WTC11 (cell line): ENCODE measurements around the gene SMG1. TPM values are rescaled to one million over a fixed set of nuclear protein-coding genes. Genes with fewer than 3 reads are reported as not detected.

ENCODE experiments used
- ATF1 ChIP-seq: sonication (generic); formaldehyde crosslinking; IDR thresholded peaks from 2 replicates; pipeline ENCODE4 v1.8.1; 2023; ENCODE audit warnings: mild to moderate bottlenecking, moderate library complexity, missing genetic modification reagents
- CREM ChIP-seq: sonication (generic); formaldehyde crosslinking; IDR thresholded peaks from 2 replicates; pipeline ENCODE4 v1.8.1; 2022; ENCODE audit warnings: mild to moderate bottlenecking, missing genetic modification reagents, moderate library complexity
- ELF4 ChIP-seq: sonication (generic); formaldehyde crosslinking; IDR thresholded peaks from 2 replicates; pipeline ENCODE4 v1.8.1; 2022; ENCODE audit warnings: low read depth, mild to moderate bottlenecking, moderate library complexity, missing genetic modification reagents
- GTF2I ChIP-seq: fragments of 250-450 bp; sonication (Bioruptor Pico); conservative IDR thresholded peaks from 2 replicates; pipeline ENCODE4 v1.4.0; 2021; ENCODE audit warnings: mild to moderate bottlenecking
- HMGA2 ChIP-seq: fragments of 250-450 bp; sonication (Bioruptor Pico); IDR thresholded peaks from 2 replicates; pipeline ENCODE4 v1.4.0; 2021; ENCODE audit warnings: mild to moderate bottlenecking, moderate library complexity
- JAZF1 ChIP-seq: fragments of 250-450 bp; sonication (Bioruptor Pico); IDR thresholded peaks from 2 replicates; pipeline ENCODE4 v1.9.0; 2021; ENCODE audit warnings: moderate library complexity, mild to moderate bottlenecking, inconsistent platforms
- KAT7 ChIP-seq: sonication (generic); formaldehyde crosslinking; IDR thresholded peaks from 2 replicates; pipeline ENCODE4 v1.8.1; 2023; ENCODE audit warnings: missing genetic modification reagents, mild to moderate bottlenecking, borderline replicate concordance
- NR1H2 ChIP-seq: sonication (generic); formaldehyde crosslinking; IDR thresholded peaks from 2 replicates; pipeline ENCODE4 v1.9.0; 2021; ENCODE audit warnings: mild to moderate bottlenecking, moderate library complexity, missing genetic modification reagents
- OVOL2 ChIP-seq: fragments of 250-450 bp; sonication (Bioruptor Pico); IDR thresholded peaks from 2 replicates; pipeline ENCODE4 v1.9.0; 2021; ENCODE audit warnings: mild to moderate bottlenecking, borderline replicate concordance
- RELA ChIP-seq: sonication (generic); formaldehyde crosslinking; IDR thresholded peaks from 2 replicates; pipeline ENCODE4 v1.8.1; 2022; ENCODE audit warnings: missing genetic modification reagents, mild to moderate bottlenecking, borderline replicate concordance
- TEAD4 ChIP-seq: sonication (generic); formaldehyde crosslinking; IDR thresholded peaks from 2 replicates; pipeline ENCODE4 v1.8.0; 2022; ENCODE audit warnings: mild to moderate bottlenecking, missing genetic modification reagents
- ZNF138 ChIP-seq: sonication (generic); formaldehyde crosslinking; conservative IDR thresholded peaks from 2 replicates; pipeline ENCODE4 v1.8.1; 2022; ENCODE audit warnings: mild to moderate bottlenecking, moderate library complexity, missing genetic modification reagents
- ZNF219 ChIP-seq: sonication (generic); formaldehyde crosslinking; IDR thresholded peaks from 2 replicates; pipeline ENCODE4 v1.8.0; 2023; ENCODE audit warnings: missing genetic modification reagents, mild to moderate bottlenecking, borderline replicate concordance
- ZNF232 ChIP-seq: sonication (generic); formaldehyde crosslinking; IDR thresholded peaks from 2 replicates; pipeline ENCODE4 v1.8.0; 2022; ENCODE audit warnings: mild to moderate bottlenecking, missing genetic modification reagents
- ZNF263 ChIP-seq: sonication (generic); formaldehyde crosslinking; IDR thresholded peaks from 2 replicates; pipeline ENCODE4 v1.8.1; 2022; ENCODE audit warnings: low read depth, mild to moderate bottlenecking, moderate library complexity, missing genetic modification reagents
- ZNF317 ChIP-seq: sonication (generic); formaldehyde crosslinking; IDR thresholded peaks from 2 replicates; pipeline ENCODE4 v1.8.1; 2023; ENCODE audit warnings: low read depth, mild to moderate bottlenecking, moderate library complexity, missing genetic modification reagents, borderline replicate concordance
- ZNF396 ChIP-seq: fragments of 250-450 bp; sonication (Bioruptor Pico); IDR thresholded peaks from 2 replicates; pipeline ENCODE4 v1.8.0; 2021; ENCODE audit warnings: mild to moderate bottlenecking, moderate library complexity, borderline replicate concordance
- total RNA-seq: library from RNA; stranded (reverse); gene quantifications from 3 replicates; pipeline ENCODE4 v1.2.3, GENCODE V29; 2021
- TF ChIP-seq, protein P1 (sequence below): sonication (generic); formaldehyde crosslinking; IDR thresholded peaks from 2 replicates; pipeline ENCODE4 v1.8.1; 2023; ENCODE audit warnings: mild to moderate bottlenecking, missing genetic modification reagents, borderline replicate concordance
- TF ChIP-seq, protein P2 (sequence below): sonication (generic); formaldehyde crosslinking; IDR thresholded peaks from 2 replicates; pipeline ENCODE4 v1.8.1; 2023; ENCODE audit warnings: mild to moderate bottlenecking, missing genetic modification reagents, moderate library complexity
- TF ChIP-seq, protein P3 (sequence below): sonication (generic); formaldehyde crosslinking; IDR thresholded peaks from 2 replicates; pipeline ENCODE4 v1.8.0; 2022; ENCODE audit warnings: missing genetic modification reagents
- TF ChIP-seq, protein P4 (sequence below): fragments of 250-450 bp; sonication (Bioruptor Pico); conservative IDR thresholded peaks from 2 replicates; pipeline ENCODE4 v1.9.0; 2021; ENCODE audit warnings: mild to moderate bottlenecking
- TF ChIP-seq, protein P5 (sequence below): fragments of 250-450 bp; sonication (Bioruptor Pico); IDR thresholded peaks from 2 replicates; pipeline ENCODE4 v1.9.0; 2021; ENCODE audit warnings: mild to moderate bottlenecking
- TF ChIP-seq, protein P6 (sequence below): sonication (generic); formaldehyde crosslinking; IDR thresholded peaks from 2 replicates; pipeline ENCODE4 v1.8.0; 2022; ENCODE audit warnings: mild to moderate bottlenecking, missing genetic modification reagents
- TF ChIP-seq, protein P7 (sequence below): sonication (generic); formaldehyde crosslinking; IDR thresholded peaks from 2 replicates; pipeline ENCODE4 v1.8.1; 2023; ENCODE audit warnings: mild to moderate bottlenecking, missing genetic modification reagents, moderate library complexity

The SMG1 gene
- total RNA-seq, 1 experiment from 2014 or later = 72.2 TPM

DNA sequence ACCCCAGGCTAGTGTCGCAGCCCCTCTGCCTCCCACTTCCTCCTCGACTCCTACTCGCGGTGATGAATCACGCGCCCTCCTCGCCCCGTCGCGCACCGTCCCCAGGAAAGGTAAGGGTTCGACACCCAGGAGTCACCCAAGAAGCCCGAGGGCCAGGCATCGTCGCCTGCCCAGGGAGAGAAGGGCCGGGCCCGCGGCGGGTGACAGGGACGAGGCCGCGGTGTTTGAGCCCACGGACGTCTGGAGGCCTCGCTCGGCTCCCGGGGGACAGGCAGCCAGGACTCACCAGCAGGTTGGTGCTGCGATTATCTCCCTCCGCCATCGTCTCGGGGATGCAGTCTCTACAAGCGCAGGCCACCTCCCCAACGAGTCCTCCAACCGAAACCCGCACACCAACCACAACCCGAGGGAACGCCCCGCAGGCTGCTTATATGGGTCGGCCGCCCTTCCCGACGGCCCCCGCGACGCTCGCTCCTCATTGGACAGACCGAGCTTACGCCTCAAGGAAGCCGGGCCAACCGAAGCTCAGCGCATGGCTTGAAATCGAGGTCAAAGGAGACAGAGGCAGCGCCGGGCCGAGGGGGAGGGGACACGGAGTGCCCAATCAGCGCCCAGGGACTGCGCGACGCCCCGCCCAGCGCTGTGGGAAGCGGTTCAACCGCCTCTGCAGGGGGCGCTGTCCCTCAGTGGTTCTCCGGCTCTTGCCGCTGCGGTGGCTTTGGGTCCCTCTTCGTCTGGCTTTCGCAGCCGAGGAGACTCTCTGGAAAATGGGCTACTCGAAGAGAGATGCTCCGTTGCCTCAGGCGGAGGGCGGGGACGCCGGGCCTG is 124.8 kb downstream of the SMG1 start, which contains the start of gene ARL6IP1 (continued):
- TF ChIP-seq, protein P1, sequence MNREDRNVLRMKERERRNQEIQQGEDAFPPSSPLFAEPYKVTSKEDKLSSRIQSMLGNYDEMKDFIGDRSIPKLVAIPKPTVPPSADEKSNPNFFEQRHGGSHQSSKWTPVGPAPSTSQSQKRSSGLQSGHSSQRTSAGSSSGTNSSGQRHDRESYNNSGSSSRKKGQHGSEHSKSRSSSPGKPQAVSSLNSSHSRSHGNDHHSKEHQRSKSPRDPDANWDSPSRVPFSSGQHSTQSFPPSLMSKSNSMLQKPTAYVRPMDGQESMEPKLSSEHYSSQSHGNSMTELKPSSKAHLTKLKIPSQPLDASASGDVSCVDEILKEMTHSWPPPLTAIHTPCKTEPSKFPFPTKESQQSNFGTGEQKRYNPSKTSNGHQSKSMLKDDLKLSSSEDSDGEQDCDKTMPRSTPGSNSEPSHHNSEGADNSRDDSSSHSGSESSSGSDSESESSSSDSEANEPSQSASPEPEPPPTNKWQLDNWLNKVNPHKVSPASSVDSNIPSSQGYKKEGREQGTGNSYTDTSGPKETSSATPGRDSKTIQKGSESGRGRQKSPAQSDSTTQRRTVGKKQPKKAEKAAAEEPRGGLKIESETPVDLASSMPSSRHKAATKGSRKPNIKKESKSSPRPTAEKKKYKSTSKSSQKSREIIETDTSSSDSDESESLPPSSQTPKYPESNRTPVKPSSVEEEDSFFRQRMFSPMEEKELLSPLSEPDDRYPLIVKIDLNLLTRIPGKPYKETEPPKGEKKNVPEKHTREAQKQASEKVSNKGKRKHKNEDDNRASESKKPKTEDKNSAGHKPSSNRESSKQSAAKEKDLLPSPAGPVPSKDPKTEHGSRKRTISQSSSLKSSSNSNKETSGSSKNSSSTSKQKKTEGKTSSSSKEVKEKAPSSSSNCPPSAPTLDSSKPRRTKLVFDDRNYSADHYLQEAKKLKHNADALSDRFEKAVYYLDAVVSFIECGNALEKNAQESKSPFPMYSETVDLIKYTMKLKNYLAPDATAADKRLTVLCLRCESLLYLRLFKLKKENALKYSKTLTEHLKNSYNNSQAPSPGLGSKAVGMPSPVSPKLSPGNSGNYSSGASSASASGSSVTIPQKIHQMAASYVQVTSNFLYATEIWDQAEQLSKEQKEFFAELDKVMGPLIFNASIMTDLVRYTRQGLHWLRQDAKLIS = peak; percentile 81; the same call in 1 of the 2 replicates
- TF ChIP-seq, protein P2, sequence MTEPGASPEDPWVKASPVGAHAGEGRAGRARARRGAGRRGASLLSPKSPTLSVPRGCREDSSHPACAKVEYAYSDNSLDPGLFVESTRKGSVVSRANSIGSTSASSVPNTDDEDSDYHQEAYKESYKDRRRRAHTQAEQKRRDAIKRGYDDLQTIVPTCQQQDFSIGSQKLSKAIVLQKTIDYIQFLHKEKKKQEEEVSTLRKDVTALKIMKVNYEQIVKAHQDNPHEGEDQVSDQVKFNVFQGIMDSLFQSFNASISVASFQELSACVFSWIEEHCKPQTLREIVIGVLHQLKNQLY (CRISPR knock-in tag) = no peak
- TF ChIP-seq, protein P3, sequence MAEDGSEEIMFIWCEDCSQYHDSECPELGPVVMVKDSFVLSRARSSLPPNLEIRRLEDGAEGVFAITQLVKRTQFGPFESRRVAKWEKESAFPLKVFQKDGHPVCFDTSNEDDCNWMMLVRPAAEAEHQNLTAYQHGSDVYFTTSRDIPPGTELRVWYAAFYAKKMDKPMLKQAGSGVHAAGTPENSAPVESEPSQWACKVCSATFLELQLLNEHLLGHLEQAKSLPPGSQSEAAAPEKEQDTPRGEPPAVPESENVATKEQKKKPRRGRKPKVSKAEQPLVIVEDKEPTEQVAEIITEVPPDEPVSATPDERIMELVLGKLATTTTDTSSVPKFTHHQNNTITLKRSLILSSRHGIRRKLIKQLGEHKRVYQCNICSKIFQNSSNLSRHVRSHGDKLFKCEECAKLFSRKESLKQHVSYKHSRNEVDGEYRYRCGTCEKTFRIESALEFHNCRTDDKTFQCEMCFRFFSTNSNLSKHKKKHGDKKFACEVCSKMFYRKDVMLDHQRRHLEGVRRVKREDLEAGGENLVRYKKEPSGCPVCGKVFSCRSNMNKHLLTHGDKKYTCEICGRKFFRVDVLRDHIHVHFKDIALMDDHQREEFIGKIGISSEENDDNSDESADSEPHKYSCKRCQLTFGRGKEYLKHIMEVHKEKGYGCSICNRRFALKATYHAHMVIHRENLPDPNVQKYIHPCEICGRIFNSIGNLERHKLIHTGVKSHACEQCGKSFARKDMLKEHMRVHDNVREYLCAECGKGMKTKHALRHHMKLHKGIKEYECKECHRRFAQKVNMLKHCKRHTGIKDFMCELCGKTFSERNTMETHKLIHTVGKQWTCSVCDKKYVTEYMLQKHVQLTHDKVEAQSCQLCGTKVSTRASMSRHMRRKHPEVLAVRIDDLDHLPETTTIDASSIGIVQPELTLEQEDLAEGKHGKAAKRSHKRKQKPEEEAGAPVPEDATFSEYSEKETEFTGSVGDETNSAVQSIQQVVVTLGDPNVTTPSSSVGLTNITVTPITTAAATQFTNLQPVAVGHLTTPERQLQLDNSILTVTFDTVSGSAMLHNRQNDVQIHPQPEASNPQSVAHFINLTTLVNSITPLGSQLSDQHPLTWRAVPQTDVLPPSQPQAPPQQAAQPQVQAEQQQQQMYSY (CRISPR knock-in tag) = no peak
- TF ChIP-seq, protein P4, sequence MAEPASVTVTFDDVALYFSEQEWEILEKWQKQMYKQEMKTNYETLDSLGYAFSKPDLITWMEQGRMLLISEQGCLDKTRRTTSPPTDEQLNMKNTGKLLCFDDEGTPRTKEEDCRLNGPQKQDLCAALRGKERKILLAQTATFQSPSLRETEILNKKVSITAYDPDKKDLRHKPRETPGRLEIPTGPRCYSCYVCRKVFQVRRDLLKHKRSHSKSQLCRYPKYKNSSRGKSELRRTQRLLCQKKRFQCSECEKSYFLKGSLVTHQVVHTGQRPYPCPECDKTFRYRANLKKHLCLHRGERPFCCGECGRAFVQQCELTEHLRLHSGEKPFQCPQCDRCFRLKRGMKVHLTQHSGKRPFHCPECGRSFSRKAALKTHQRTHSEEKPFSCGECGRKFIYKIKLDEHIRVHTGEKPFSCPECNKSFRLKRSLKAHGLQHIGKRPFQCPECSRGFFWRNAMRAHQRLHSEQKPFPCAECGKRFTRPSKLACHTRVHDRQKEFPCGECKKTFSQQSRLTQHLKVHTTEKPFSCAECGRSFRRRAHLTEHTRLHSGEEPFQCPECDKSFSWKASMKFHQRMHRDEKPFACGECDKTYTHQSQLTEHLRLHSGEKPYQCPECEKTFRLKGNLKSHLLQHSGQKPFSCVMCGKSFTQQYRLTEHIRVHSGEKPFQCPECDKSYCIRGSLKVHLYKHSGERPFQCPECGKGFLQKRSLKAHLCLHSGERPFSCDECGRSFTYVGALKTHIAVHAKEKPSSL = no peak
- TF ChIP-seq CREM (CRISPR knock-in tag) (peak; percentile 69; the same call in 1 of the 2 replicates), ZNF396 (no peak), JAZF1 (CRISPR knock-in tag) (no peak), RELA (CRISPR knock-in tag) (0 out of 2 replicates have a peak, but pooled peaks have one; percentile 35), GTF2I (CRISPR knock-in tag) (no peak), ATF1 (CRISPR knock-in tag) (no peak), TEAD4 (CRISPR knock-in tag) (no peak), KAT7 (0 out of 2 replicates have a peak, but pooled peaks have one; percentile 36), ZNF219 (CRISPR knock-in tag) (no peak), ELF4 (CRISPR knock-in tag) (no peak), ZNF232 (CRISPR knock-in tag) (peak; percentile 45; the same call in 1 of the 2 replicates), ZNF138 (CRISPR knock-in tag) (0 out of 2 replicates have a peak, but pooled peaks have one; percentile 32), HMGA2 (CRISPR knock-in tag) (no peak), OVOL2 (CRISPR knock-in tag) (no peak; the same call in 1 of the 2 replicates), NR1H2 (CRISPR knock-in tag) (no peak), ZNF263 (no peak), ZNF317 (CRISPR knock-in tag) (no peak)
- TF ChIP-seq, protein P5, sequence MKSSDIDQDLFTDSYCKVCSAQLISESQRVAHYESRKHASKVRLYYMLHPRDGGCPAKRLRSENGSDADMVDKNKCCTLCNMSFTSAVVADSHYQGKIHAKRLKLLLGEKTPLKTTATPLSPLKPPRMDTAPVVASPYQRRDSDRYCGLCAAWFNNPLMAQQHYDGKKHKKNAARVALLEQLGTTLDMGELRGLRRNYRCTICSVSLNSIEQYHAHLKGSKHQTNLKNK (CRISPR knock-in tag) = peak; percentile 71; the same call in 1 of the 2 replicates
- TF ChIP-seq, protein P6, sequence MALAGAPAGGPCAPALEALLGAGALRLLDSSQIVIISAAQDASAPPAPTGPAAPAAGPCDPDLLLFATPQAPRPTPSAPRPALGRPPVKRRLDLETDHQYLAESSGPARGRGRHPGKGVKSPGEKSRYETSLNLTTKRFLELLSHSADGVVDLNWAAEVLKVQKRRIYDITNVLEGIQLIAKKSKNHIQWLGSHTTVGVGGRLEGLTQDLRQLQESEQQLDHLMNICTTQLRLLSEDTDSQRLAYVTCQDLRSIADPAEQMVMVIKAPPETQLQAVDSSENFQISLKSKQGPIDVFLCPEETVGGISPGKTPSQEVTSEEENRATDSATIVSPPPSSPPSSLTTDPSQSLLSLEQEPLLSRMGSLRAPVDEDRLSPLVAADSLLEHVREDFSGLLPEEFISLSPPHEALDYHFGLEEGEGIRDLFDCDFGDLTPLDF = no peak
- TF ChIP-seq, protein P7, sequence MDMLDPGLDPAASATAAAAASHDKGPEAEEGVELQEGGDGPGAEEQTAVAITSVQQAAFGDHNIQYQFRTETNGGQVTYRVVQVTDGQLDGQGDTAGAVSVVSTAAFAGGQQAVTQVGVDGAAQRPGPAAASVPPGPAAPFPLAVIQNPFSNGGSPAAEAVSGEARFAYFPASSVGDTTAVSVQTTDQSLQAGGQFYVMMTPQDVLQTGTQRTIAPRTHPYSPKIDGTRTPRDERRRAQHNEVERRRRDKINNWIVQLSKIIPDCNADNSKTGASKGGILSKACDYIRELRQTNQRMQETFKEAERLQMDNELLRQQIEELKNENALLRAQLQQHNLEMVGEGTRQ (CRISPR knock-in tag) = peak; percentile 48; the same call in 1 of the 2 replicates
